Pancreas (tissue), 10 donors: ENCODE results near the gene ARHGAP26. TPM values are rescaled to one million over a fixed set of nuclear protein-coding genes. Genes with fewer than 3 reads are reported as not detected.

Experiments
- ATAC-seq, 4 donors: fragments of 200-7000 bp; cut with Tn5 transposase; one replicate each; pipeline versions ENCODE4 v1.8.0 to v1.9.1; 2020; ENCODE audit warnings: mild to moderate bottlenecking in 4 of 4, moderate library complexity in 4 of 4
- DNase-seq, 6 donors: peaks; one replicate each; pipeline ENCODE4 v3.0.0-alpha.2; 2020
- FAIRE-seq: peaks from 2 replicates; lab custom pipeline; 2012; peaks lifted over from hg19 to GRCh38; lab: Jason Lieb, UNC
- H3K27ac ChIP-seq, 4 donors: fragments of 200-600 bp; sonication (generic); 1 replicate in 3 of 4; 2 replicates in 1 of 4; pipeline versions ENCODE4 v1.5.0 to v1.8.0; 2020
- H3K27me3 ChIP-seq, 4 donors: fragments of 200-600 bp; one replicate each; pipeline ENCODE4 v1.8.0; 2021
- H3K36me3 ChIP-seq, 3 donors: fragments of 200-600 bp; sonication (generic) in 1 of 3; one replicate each; pipeline versions ENCODE4 v1.5.0 to v1.8.0; 2020 to 2021
- H3K4me1 ChIP-seq, 3 donors: fragments of 200-600 bp; one replicate each; pipeline ENCODE4 v1.8.0; 2021
- H3K4me3 ChIP-seq, 4 donors: fragments of 200-600 bp; sonication (generic) in 2 of 4; one replicate each; pipeline versions ENCODE4 v1.5.0 to v1.8.0; 2020 to 2021
- H3K9me3 ChIP-seq, 4 donors: fragments of 200-600 bp; one replicate each; pipeline ENCODE4 v1.8.0; 2021
- WGBS, 2 donors: extraction: QIAGEN DNeasy Blood & Tissue Kit; methylation state at CpG; one replicate each; pipeline ENCODE4 v1.1.7; 2013; 5-methylcytosine and 5-hydroxymethylcytosine counted together
- intact Hi-C, 3 donors: fragments of 100-400 bp; cut with DNase I; formaldehyde crosslinking; loops; one replicate each; pipeline versions ENCODE4 v1.11.1 to v1.14.2; 2022
- polyA plus RNA-seq, 2 donors: library from polyadenylated mRNA; stranded (reverse); fragments of 200-250 nt; gene quantifications; one replicate each; pipeline ENCODE4 v1.2.3, GENCODE V29; 2013
- total RNA-seq, 6 donors: library from RNA; stranded (reverse); fragmentation: NEBNext Ultra II Directional in 4 of 6; extraction: Animal tissue kit (Norgen Biotek cat#: 25700) in 4 of 6; gene quantifications; one replicate each; pipeline versions ENCODE4 v1.2.1 to v1.2.4, GENCODE V29; 2021 to 2023
- TF ChIP-seq, protein P1 (sequence below), 4 donors: fragments of 200-600 bp; sonication (generic) in 3 of 4; IDR thresholded peaks; one replicate each; pipeline versions ENCODE4 v1.5.0 to v1.8.0; 2021; ENCODE audit warnings: antibody characterized with exemption in 4 of 4
- donor health status: healthy with polysubstance abuse.
- donor health status: DM: no; HTN: no; CAD: no; lungs with moderate emphysema.
- donor health status: DM: no; HTN: no; CAD: no.
- donor health status: control.
- donor health status: control.
- donor health status: Bipolar disorder and iron deficiency.
- donor health status: DM: yes; HTN: yes; CAD: no.
- donor health status: DM: no; HTN: no; CAD: no.
- donor health status: DM: no; HTN: no; CAD: no.
- donor health status: DM: yes; HTN: yes; CAD: no.

ARHGAP26 gene
- total and polyA plus RNA-seq, 8 donors, result 3.0 to 28.1 (median 10.3) TPM

GRCh38 chr5:143126174-143127019 is 356.2 kb downstream of the ARHGAP26 start:
- Histone ChIP-seq H3K4me3 (no peak overlapping the region), H3K9me3 (no peaks in the 10 kb centered on the region), H3K36me3 (no peaks in the 10 kb centered on the region), H3K4me1 (no peaks in the 10 kb centered on the region), H3K27me3 (no peaks in the 10 kb centered on the region), H3K27ac (no peak overlapping the region)
- WGBS, 2 donors, result 86 to 91% methylated on average over 3 of the region's 3 CpGs
- intact Hi-C loops, result no loop called here
- ATAC-seq, result no peak
- TF ChIP-seq, protein P1, sequence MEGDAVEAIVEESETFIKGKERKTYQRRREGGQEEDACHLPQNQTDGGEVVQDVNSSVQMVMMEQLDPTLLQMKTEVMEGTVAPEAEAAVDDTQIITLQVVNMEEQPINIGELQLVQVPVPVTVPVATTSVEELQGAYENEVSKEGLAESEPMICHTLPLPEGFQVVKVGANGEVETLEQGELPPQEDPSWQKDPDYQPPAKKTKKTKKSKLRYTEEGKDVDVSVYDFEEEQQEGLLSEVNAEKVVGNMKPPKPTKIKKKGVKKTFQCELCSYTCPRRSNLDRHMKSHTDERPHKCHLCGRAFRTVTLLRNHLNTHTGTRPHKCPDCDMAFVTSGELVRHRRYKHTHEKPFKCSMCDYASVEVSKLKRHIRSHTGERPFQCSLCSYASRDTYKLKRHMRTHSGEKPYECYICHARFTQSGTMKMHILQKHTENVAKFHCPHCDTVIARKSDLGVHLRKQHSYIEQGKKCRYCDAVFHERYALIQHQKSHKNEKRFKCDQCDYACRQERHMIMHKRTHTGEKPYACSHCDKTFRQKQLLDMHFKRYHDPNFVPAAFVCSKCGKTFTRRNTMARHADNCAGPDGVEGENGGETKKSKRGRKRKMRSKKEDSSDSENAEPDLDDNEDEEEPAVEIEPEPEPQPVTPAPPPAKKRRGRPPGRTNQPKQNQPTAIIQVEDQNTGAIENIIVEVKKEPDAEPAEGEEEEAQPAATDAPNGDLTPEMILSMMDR (IDR thresholded peaks at IDR 0.05), result no peak
- no peak for FAIRE-seq
- no peak for DNase-seq

DNA sequence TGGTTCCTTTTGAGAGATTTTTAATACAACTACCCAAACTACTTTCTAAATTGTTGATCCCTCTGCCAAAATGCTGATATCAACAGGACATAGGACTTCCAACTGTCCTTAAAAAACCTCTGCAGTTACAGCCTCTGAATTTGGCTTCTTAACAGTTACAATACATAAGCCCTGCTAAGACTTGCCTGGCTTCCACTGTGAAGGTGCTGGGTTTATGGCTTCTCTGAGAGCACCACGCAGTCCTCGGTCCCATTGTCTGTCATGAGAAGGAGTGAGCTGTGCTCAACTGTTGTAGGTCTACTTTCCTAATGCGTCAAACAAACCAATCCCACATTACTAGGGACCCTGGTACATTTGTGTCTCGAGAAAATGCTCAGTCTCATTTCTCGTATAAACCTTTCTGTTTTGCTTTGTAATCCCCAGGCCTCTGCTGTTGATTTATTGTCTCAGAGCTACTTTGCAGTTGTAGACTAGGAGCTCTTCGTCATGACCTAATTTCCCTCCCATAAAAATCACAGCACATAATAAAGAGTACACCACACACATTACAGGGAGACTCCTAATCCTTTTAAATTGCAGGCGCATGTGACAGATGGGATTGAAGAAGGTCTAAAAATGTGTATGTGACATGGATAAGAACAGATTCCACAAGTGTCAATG is 358.4 kb downstream of the ARHGAP26 start:
- intact Hi-C loops, result no loop called here
- no peak overlapping the region for H3K27ac ChIP-seq
- TF ChIP-seq, protein P1 (IDR thresholded peaks at IDR 0.05), result no peak
- no peaks in the 10 kb centered on the region for H3K4me1 ChIP-seq
- no peaks in the 10 kb centered on the region for H3K36me3 ChIP-seq
- DNase-seq (no peak), ATAC-seq (no peak), FAIRE-seq (no peak)
- H3K9me3 ChIP-seq, result no peaks in the 10 kb centered on the region
- 94 to 96% methylated on average over 7 of the region's 7 CpGs for WGBS, 2 donors
- H3K4me3 ChIP-seq, result no peak overlapping the region
- no peaks in the 10 kb centered on the region for H3K27me3 ChIP-seq

- 68 to 74% methylated on average over 3 of the region's 3 CpGs for WGBS, 2 donors
- no peak for FAIRE-seq
- H3K36me3 ChIP-seq, result no peaks in the 10 kb centered on the region
- TF ChIP-seq, protein P1 (IDR thresholded peaks at IDR 0.05), result no peak
- no peaks in the 10 kb centered on the region for H3K9me3 ChIP-seq
- no peak overlapping the region for H3K4me3 ChIP-seq
- intact Hi-C loops, result no loop called here
- ATAC-seq, result no peak
- DNase-seq, result no peak
- no peaks in the 10 kb centered on the region for H3K27me3 ChIP-seq
- H3K4me1 ChIP-seq, result no peaks in the 10 kb centered on the region
- H3K27ac ChIP-seq, result no peak overlapping the region
Observed at GRCh38 chr5:143129203-143129602, 359.0 kb downstream of the ARHGAP26 start.

DNA sequence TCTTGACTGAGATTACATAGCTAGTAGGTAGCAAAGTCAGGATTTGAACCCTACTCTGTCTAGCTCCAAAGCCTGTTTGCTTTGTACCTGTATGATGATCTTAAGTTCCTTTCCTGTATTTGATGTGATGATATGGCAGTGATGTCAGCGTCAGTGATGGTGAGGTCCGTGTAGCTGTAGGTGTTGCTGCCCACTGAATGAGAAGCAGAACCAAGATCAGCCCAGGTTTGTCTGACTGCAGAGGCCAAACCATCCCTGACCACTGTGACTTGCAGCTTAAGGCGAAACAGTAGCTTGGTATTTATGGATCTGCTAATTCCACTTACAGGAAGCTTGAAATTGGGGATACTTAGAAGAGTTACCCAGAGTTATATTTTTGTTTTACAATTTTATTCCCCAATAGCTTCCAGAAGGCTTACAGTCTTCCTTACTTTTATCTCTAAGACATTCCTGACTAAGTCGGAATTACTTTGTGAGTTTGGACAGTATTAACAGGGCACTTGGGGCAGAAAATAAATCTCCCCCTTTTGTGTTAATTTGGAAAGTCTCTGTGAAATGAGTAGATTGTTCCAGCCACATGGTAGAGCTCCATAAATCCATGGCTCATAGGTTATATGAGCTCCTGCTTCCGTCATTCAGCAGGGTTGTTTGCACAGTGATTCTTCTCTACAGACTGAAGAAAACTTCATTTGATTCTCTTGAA is 359.9 kb downstream of the ARHGAP26 start:
- FAIRE-seq, result no peak
- no peaks in the 10 kb centered on the region for H3K27me3 ChIP-seq
- DNase-seq, result no peak
- 93% methylated on average over 5 of the region's 5 CpGs for WGBS, 2 donors
- TF ChIP-seq, protein P1 (IDR thresholded peaks at IDR 0.05), result no peak
- no peak overlapping the region for H3K4me3 ChIP-seq
- H3K9me3 ChIP-seq, result no peaks in the 10 kb centered on the region
- H3K27ac ChIP-seq, result no peak overlapping the region
- H3K36me3 ChIP-seq, result no peaks in the 10 kb centered on the region
- no peak for ATAC-seq
- intact Hi-C loops, result no loop called here
- H3K4me1 ChIP-seq, result no peaks in the 10 kb centered on the region
